VCaP (cell line): Measurements from ENCODE around the gene OSCP1.
"Not testable (repeated sequence)": the region's sequence is repeated elsewhere in the genome, so short reads cannot be mapped to it uniquely, and the experiment has no call there.

Experiments
- H3K27ac ChIP-seq: fragments of 450-650 bp; 2 replicates; pipeline ENCODE4 v1.5.1; 2017
- CTCF ChIP-seq: fragments of 450-650 bp; conservative IDR thresholded peaks from 2 replicates; pipeline ENCODE4 v1.5.1; 2017; ENCODE audit warnings: mild to moderate bottlenecking, moderate library complexity

Gene OSCP1

GRCh38 chr1:36450270-36450918 is at the start of gene OSCP1:
OSCP1 (minus strand) TSS chr1:36450451; CDS start chr1:36450369, 82 bp downstream.
- peak within 1 kb of the TSS; percentile 82 for H3K27ac ChIP-seq
- TF ChIP-seq CTCF, result no peak

GRCh38 chr1:36497207-36497606 is 47.0 kb upstream of the OSCP1 start:
- H3K27ac ChIP-seq, result no peak overlapping the region
- TF ChIP-seq CTCF, result no peak

GRCh38 chr1:36494971-36495370 is 44.7 kb upstream of the OSCP1 start:
- no peak overlapping the region for H3K27ac ChIP-seq
- TF ChIP-seq CTCF, result no peak

- no peak overlapping the region for H3K27ac ChIP-seq
- TF ChIP-seq CTCF, result no peak
Measured at GRCh38 chr1:36493524-36493923, 43.3 kb upstream of the OSCP1 start.

GRCh38 chr1:36492491-36492890 is 42.2 kb upstream of the OSCP1 start:
- no peak for TF ChIP-seq CTCF
- H3K27ac ChIP-seq, result no peak overlapping the region

- not testable (repeated sequence) for H3K27ac ChIP-seq
Measured at GRCh38 chr1:36489258-36490051, 39.2 kb upstream of the OSCP1 start.

- no peak for TF ChIP-seq CTCF
- no peak overlapping the region for H3K27ac ChIP-seq
Measured at GRCh38 chr1:36487906-36488305, 37.7 kb upstream of the OSCP1 start.

- peak overlapping the region; percentile 28; the same call in 1 of the 2 replicates for H3K27ac ChIP-seq
Measured at GRCh38 chr1:36487336-36487725, 37.1 kb upstream of the OSCP1 start.
